IMR-90 (cell line): Measurements from ENCODE around the gene PDE4C. TPM values are rescaled to one million over a fixed set of nuclear protein-coding genes. Genes with fewer than 3 reads are reported as not detected.

Experiments used
- ATAC-seq: fragments of 200-7000 bp; cut with Tn5 transposase; 2 replicates; pipeline ENCODE4 v1.9.1; 2020; ENCODE audit warnings: low read depth, mild to moderate bottlenecking, moderate library complexity
- BruUV-seq: library from RNA; stranded (reverse); fragments of 400-500 nt; replicated peaks from 2 replicates; lab custom pipeline; 2021; lab: Mats Ljungman, UMichigan
- CTCF ChIA-PET: fragments of 300-600 bp; formaldehyde crosslinking; extraction: SDS; loops from one replicate; lab custom pipeline; 2021; ENCODE audit warnings: antibody characterized with exemption; lab: Yijun Ruan, JAX
- POLR2A ChIA-PET: fragments of 300-600 bp; sonication (Branson Sonifier 250); formaldehyde crosslinking; loops from one replicate; lab custom pipeline; 2022; ENCODE audit warnings: antibody characterized with exemption; ENCODE audit not compliant: unreplicated experiment; lab: Charles Lee
- DNase-seq: peaks from one replicate; pipeline ENCODE4 v3.0.0; 2013
- H2AFZ ChIP-seq: replicated peaks from 2 replicates; pipeline ENCODE3; 2013; ENCODE audit warnings: low read length, mild to moderate bottlenecking; ENCODE audit not compliant: poor library complexity
- H2AK5ac ChIP-seq: 2 replicates; pipeline ENCODE4 v1.6.1; 2013; ENCODE audit warnings: low read depth, low read length, inconsistent platforms
- H2AK9ac ChIP-seq: replicated peaks from 2 replicates; pipeline ENCODE3; 2013; ENCODE audit warnings: mild to moderate bottlenecking, low read depth, low read length, moderate library complexity; ENCODE audit not compliant: poor library complexity
- H2BK120ac ChIP-seq: 2 replicates; pipeline ENCODE4 v1.6.1; 2013; ENCODE audit warnings: low read depth, low read length, inconsistent platforms
- H2BK15ac ChIP-seq: 3 replicates; pipeline ENCODE4 v1.6.1; 2013; ENCODE audit warnings: low read depth, low read length, inconsistent platforms
- H2BK20ac ChIP-seq: 2 replicates; pipeline ENCODE4 v1.6.1; 2013; ENCODE audit warnings: low read depth, mild to moderate bottlenecking, inconsistent platforms, low read length, moderate library complexity
- H2BK5ac ChIP-seq: 2 replicates; pipeline ENCODE4 v1.6.1; 2013; ENCODE audit warnings: mild to moderate bottlenecking, low read depth, low read length, inconsistent platforms; ENCODE audit not compliant: poor library complexity, severe bottlenecking
- H3K14ac ChIP-seq: replicated peaks from 2 replicates; pipeline ENCODE4 v1.6.1; 2013; ENCODE audit warnings: low read depth, low read length, inconsistent platforms
- H3K18ac ChIP-seq: 2 replicates; pipeline ENCODE4 v1.6.1; 2013; ENCODE audit warnings: low read depth, low read length, control low read depth
- H3K23ac ChIP-seq: 2 replicates; pipeline ENCODE4 v1.6.1; 2013; ENCODE audit warnings: low read depth, low read length, inconsistent platforms
- H3K27ac ChIP-seq: 2 replicates; pipeline ENCODE4 v1.5.1; 2013; ENCODE audit warnings: mild to moderate bottlenecking, control low read depth, low read length; ENCODE audit not compliant: insufficient read depth
- H3K27me3 ChIP-seq: 2 replicates; pipeline ENCODE4 v1.6.1; 2013; ENCODE audit warnings: low read length; ENCODE audit not compliant: control insufficient read depth, insufficient read depth
- H3K36me3 ChIP-seq: 2 replicates; pipeline ENCODE4 v1.6.1; 2013; ENCODE audit warnings: low read length, mixed read lengths; ENCODE audit not compliant: control insufficient read depth, insufficient read depth
- H3K4ac ChIP-seq: 2 replicates; pipeline ENCODE4 v1.6.1; 2013; ENCODE audit warnings: low read depth, low read length, inconsistent platforms
- H3K4me1 ChIP-seq: 2 replicates; pipeline ENCODE4 v1.6.1; 2013; ENCODE audit warnings: low read length, mixed read lengths; ENCODE audit not compliant: control insufficient read depth, insufficient read depth
- H3K4me2 ChIP-seq: 2 replicates; pipeline ENCODE4 v1.6.1; 2013; ENCODE audit warnings: low read depth, mild to moderate bottlenecking, control low read depth, low read length, moderate library complexity
- H3K4me3 ChIP-seq: 2 replicates; pipeline ENCODE4 v1.5.1; 2013; ENCODE audit warnings: low read depth, mild to moderate bottlenecking, control low read depth, low read length, moderate library complexity; ENCODE audit not compliant: insufficient read depth
- H3K56ac ChIP-seq: 2 replicates; pipeline ENCODE4 v1.6.1; 2013; ENCODE audit warnings: low read length, inconsistent platforms; ENCODE audit not compliant: insufficient read depth; ENCODE audit errors: extremely low read depth
- H3K79me1 ChIP-seq, 2 experiments: 2 replicates each; pipeline ENCODE4 v1.6.1; 2013; ENCODE audit warnings: low read length in 2 of 2, inconsistent platforms in 1 of 2, low read depth in 1 of 2
- H3K9ac ChIP-seq: 2 replicates; pipeline ENCODE4 v1.6.1; 2013; ENCODE audit warnings: low read depth, low read length, control low read depth
- H3K9me1 ChIP-seq: 2 replicates; pipeline ENCODE4 v1.6.1; 2013; ENCODE audit warnings: low read length, inconsistent platforms; ENCODE audit not compliant: insufficient read depth
- H3K9me3 ChIP-seq: 2 replicates; pipeline ENCODE4 v1.6.1; 2013; ENCODE audit warnings: low read length; ENCODE audit not compliant: control insufficient read depth, insufficient read depth
- H4K20me1 ChIP-seq: 2 replicates; pipeline ENCODE4 v1.6.1; 2013; ENCODE audit warnings: low read length, inconsistent platforms; ENCODE audit not compliant: insufficient read depth
- H4K5ac ChIP-seq: 2 replicates; pipeline ENCODE4 v1.6.1; 2013; ENCODE audit warnings: mild to moderate bottlenecking, low read depth, low read length, control low read depth
- H4K8ac ChIP-seq, 2 experiments: 2 replicates each; pipeline ENCODE4 v1.6.1; 2013; ENCODE audit warnings: low read depth in 2 of 2, low read length in 2 of 2, control low read depth in 1 of 2, inconsistent platforms in 1 of 2
- H4K91ac ChIP-seq: 2 replicates; pipeline ENCODE4 v1.6.1; 2013; ENCODE audit warnings: low read depth, low read length, inconsistent platforms; ENCODE audit not compliant: insufficient read depth
- BHLHE40 ChIP-seq: fragments of 150-350 bp; IDR thresholded peaks from 2 replicates; pipeline ENCODE4 v1.6.1; 2016; ENCODE audit warnings: mild to moderate bottlenecking, low read depth, low read length
- CTCF ChIP-seq: conservative IDR thresholded peaks from 2 replicates; pipeline ENCODE4 v1.5.1; 2012; ENCODE audit warnings: mild to moderate bottlenecking, low read depth, low read length, improper control_type of control experiment
- ELK1 ChIP-seq: fragments of 150-350 bp; IDR thresholded peaks from 2 replicates; pipeline ENCODE4 v1.6.1; 2016; ENCODE audit warnings: low read depth, mild to moderate bottlenecking, low read length, moderate library complexity, borderline replicate concordance
- MAZ ChIP-seq: IDR thresholded peaks from 2 replicates; pipeline ENCODE4 v1.6.1; 2012; ENCODE audit warnings: low read depth, mild to moderate bottlenecking, low read length, improper control_type of control experiment, moderate library complexity, borderline replicate concordance
- RAD21 ChIP-seq: IDR thresholded peaks from 2 replicates; pipeline ENCODE4 v1.6.1; 2012; ENCODE audit warnings: low read length, improper control_type of control experiment
- WGBS, 2 experiments: methylation state at CpG; one replicate each; pipeline versions ENCODE4 v1.1.5 to v1.1.7; 2013; ENCODE audit warnings: missing lambda C conversion rate in 2 of 2; ENCODE audit not compliant: insufficient read length in 1 of 2; ENCODE audit errors: extremely low coverage in 2 of 2; 5-methylcytosine and 5-hydroxymethylcytosine counted together
- dilution Hi-C: fragments of 300-500 bp; cut with HindIII; formaldehyde crosslinking; loops from one replicate; pipeline ENCODE4 v1.14.3; 2018; ENCODE audit warnings: low sequenced_read_pairs; ENCODE audit not compliant: unreplicated experiment
- in situ Hi-C: fragments of 300-500 bp; cut with MboI; formaldehyde crosslinking; loops from 3 replicates; pipeline ENCODE4 v1.14.3; 2019; ENCODE audit warnings: low sequenced_read_pairs, inconsistent platforms, mixed read lengths
- intact Hi-C: fragments of 100-400 bp; cut with micrococcal nuclease; formaldehyde crosslinking; loops from 2 replicates; pipeline ENCODE4 v1.10.0; 2022
- polyA plus RNA-seq, 3 experiments: library from polyadenylated mRNA; depleted of rRNA; stranded (reverse); fragments of >200 nt; gene quantifications; 2 replicates each; pipeline ENCODE4 v1.2.3, GENCODE V29; 2012; ENCODE audit warnings: low replicate concordance in 1 of 3
- total RNA-seq: library from RNA; depleted of rRNA; stranded (reverse); fragments of >200 nt; gene quantifications from 2 replicates; pipeline ENCODE4 v1.2.3, GENCODE V29; 2012

The PDE4C gene
- total and polyA plus RNA-seq, 2 of the 4 experiments (the other 2 are of a cell fraction), result 0.18 to 0.24 TPM

GRCh38 chr19:18227781-18228271, 1.6 kb upstream of the PDE4C start:
- Histone ChIP-seq H3K23ac (no peak overlapping the region; the same call in 1 of the 2 replicates), H4K91ac (no peak overlapping the region), H2BK5ac (no peak overlapping the region), H3K14ac (no peak overlapping the region), H4K5ac (no peak overlapping the region), H2AK9ac (peak overlapping the region; percentile 3), H2BK20ac (no peak overlapping the region), H3K4me1 (peaks cover 7% of the 10 kb centered on the region), H3K56ac (no peak overlapping the region), H4K20me1 (no peaks in the 10 kb centered on the region), H3K4ac (no peak overlapping the region), H3K27me3 (peaks cover 20% of the 10 kb centered on the region; the same call in 1 of the 2 replicates), H3K9me1 (peaks cover 2% of the 10 kb centered on the region; the same call in 1 of the 2 replicates), H3K79me1 (no peaks in the 10 kb centered on the region), H2AK5ac (no peak overlapping the region), H3K4me2 (no peak overlapping the region), H2AFZ (no peak overlapping the region), H3K18ac (no peak overlapping the region), H2BK120ac (no peak overlapping the region), H2BK15ac (no peak overlapping the region), H4K8ac (no peak overlapping the region), H3K9me3 (no peaks in the 10 kb centered on the region), H3K9ac (no peak overlapping the region), H3K36me3 (no peaks in the 10 kb centered on the region), H3K4me3 (no peak overlapping the region), H3K27ac (no peak overlapping the region)
- TF ChIP-seq ELK1, result no peak
- no peak for TF ChIP-seq MAZ
- TF ChIP-seq CTCF, result no peak
- TF ChIP-seq RAD21, result no peak
- no peak for TF ChIP-seq BHLHE40
- intact Hi-C loops, result no loop called here
- ChIA-PET CTCF (no interaction called here), POLR2A (no interaction called here)
- no TSS peak for BruUV-seq
- ATAC-seq (no peak), DNase-seq (no peak)
- dilution Hi-C loops, result no loop called here
- in situ Hi-C loops, result no loop called here
- no CpG with 5 or more reads among the region's 6 CpGs for WGBS, 2 experiments
